Superior temporal gyrus (tissue), 1 donor: ENCODE measurements around the gene CFAP46.
"Not testable (repeated sequence)": the region's sequence is repeated elsewhere in the genome, so short reads cannot be mapped to it uniquely, and the experiment has no call there.

Source experiments
- DNase-seq: peaks from one replicate; pipeline ENCODE4 v3.0.0-alpha.2; 2016; ENCODE audit errors: extremely low spot score

Gene CFAP46

GRCh38 chr10:132944510-132944909 is 2.1 kb upstream of the CFAP46 start:
- no peak for DNase-seq

- no peak for DNase-seq
Measured at GRCh38 chr10:132943791-132944404, 1.5 kb upstream of the CFAP46 start.

GRCh38 chr10:132943058-132943790 is 854 bp upstream of the CFAP46 start:
- DNase-seq = no peak

- no peak for DNase-seq
Measured at GRCh38 chr10:132941640-132942051, 724 bp downstream of the CFAP46 start.

- DNase-seq = no peak
Measured at GRCh38 chr10:132940791-132941465, 1.4 kb downstream of the CFAP46 start.

DNA sequence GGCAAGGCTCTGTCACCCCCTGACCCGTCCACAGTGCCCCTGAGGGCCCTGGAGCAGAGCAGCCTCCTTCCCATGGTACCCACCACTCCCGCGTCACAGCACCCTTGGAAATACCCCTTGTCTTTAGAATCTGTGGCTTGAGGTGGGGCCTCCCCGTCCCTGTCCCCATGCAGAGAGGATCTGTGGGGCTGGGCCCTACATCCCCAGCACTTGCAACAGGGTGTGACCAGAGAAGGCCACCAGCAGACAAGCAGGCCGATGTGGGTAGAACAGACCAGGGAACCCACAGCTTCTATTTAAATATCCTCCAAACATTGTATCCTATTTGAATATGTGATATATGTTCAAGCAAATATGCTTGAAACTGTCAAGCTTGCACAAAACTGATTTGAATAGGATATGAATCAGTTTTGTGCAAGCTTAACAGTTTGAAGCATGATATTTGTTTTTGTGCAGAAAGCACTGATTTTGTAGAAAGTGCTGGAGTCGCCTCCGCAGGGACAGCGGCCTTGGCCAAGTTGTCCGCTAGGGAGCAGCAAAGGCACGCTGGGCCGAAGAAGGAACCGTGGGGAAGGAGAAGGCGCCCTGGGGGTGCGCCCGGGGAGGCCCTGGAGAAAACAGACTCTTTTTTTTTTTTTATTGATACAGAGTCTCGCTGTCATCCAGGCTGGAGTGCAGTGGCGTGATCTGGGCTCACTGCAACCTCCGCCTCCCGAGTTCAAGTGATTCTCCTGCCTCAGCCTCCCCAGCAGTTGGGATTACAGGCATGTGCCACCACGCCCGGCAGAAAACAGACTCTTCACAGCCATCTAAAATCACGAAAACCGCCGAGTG is 2.2 kb downstream of the CFAP46 start:
- DNase-seq = peak; percentile 79

GRCh38 chr10:132939378-132939955 is 2.9 kb downstream of the CFAP46 start:
- no peak for DNase-seq

GRCh38 chr10:132938472-132939339 is 3.7 kb downstream of the CFAP46 start:
- DNase-seq = no peak

GRCh38 chr10:132937861-132938260 is 4.5 kb downstream of the CFAP46 start:
- DNase-seq = no peak

DNA sequence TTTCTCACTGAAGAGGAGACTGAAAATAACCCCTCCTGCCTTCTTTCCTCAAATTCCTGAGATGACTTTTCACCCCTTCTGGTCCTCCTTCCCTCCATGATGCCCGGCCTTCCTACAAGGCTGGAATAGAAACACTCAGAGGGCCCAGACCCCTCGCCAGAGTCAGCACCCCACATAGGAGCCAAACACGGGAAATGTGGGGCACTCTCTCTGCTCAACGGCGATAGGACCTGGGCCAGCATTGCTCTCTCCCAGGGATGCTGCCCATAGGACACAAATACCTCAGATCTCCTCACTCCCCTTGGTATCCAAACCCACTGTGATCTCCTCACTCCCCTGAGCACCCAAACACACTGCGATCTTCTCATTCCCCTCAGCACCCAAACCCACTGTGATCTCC is 7.4 kb downstream of the CFAP46 start:
- no peak for DNase-seq

- DNase-seq = no peak
Measured at GRCh38 chr10:132933308-132934042, 8.9 kb downstream of the CFAP46 start.

DNA sequence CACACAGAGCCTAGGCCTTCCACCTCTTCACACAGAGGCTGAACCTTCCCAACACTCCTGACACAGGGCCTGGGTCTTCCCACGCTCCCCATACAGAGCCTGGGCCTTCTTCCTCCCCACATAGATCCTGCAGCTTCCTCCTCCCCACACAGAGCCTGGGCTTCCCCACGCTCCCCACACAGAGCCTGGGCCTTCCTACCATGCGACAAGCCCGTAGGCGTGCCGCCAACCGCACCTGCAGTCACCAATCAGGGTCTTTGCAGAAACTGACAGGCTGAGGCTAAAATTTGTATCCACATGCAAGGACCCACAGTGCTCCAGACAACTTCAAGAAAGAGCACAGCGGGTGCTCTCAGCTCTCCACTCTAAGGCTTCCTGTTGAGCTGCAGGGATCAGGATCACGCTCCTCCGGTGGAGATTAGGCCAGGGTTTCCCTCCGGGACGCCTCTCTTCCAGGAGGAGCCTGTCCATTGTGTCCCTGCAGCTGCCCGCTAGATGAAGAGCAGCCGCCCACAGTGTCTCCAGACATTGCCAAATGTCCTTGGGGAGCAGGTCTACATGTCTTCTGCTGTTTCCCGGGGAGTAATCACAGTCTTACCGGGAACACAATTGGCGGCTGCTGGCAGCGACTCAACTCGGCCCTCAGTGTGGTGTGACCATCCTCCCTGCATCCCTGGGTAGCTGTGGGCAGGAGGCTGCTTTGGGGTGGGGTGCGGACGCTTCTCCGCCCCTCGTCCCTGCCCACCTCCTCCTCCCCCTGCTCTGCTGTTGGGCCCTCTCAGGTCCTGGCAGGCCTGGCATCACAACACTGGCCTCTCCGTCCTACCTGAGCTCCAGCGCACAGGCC is 9.7 kb downstream of the CFAP46 start:
- no peak for DNase-seq

DNA sequence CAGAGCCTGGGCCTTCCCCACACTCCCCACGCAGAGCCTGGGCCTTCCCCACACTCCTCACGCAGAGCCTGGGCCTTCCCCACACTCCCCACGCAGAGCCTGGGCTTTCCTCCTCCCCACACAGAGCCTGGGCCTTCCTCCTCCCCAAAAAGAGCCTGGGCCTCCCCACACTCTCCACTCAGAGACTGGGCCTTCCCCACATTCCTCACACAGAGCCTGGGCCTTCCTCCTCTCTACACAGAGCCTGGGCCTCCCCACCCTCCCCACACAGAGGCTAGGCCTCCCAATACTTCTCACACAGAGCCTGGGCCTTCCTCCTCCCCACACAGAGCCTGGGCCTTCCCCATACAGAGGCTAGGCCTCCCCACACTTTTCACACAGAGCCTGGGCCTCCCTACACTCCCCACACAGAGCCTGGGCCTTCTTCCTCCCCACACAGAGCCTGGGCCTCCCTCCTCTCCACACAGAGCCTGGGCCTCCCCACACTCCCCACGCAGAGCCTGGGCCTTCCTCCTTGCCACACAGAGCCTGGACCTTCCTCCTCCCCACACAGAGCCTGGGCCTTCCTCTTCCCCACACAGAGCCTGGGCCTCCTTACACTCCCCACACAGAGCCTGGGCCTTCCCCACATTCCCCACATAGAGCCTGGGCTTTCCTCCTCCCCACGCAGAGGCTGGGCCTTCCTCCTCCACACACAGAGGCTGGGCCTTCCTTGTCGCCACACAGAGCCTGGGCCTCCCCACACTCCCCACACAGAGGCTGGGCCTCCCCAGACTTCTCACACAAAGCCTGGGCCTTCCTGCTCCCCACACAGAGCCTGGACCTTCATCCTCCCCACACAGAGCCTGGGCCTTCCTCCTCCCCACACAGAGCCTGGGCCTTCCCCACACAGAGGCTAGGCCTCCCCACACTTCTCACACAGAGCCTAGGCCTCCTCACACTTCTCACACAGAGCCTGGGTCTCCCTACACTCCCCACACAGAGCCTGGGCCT is 10.8 kb downstream of the CFAP46 start:
- DNase-seq = not testable (repeated sequence)

- DNase-seq = not testable (repeated sequence)
Measured at GRCh38 chr10:132930701-132931100, 11.7 kb downstream of the CFAP46 start.

DNA sequence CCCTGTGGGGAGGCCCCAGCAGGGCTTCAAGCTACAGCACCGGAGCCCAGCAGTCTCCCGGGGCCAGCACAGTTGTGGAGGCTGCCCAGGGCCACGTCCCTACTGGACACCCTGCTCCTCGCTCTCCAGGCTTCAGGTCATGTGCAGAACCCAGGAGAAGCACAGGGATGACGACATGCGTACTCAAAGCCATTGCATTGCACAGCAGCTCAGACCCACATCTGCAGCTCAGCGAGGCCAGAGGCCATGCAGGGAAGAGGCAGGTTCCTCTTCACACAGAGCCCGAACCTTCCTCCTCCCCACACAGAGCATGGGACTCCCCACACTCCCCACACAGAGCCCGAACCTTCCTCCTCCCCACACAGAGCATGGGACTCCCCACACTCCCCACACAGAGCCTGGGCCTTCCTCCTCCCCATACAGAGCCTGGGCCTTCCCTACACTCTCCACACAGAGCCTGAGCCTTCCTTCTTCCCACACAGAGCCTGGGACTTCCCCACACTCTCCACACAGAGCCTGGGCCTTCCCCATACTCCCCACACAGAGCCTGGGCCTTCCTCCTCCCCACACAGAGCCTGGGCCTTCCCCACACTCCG is 12.3 kb downstream of the CFAP46 start:
- no peak for DNase-seq

- DNase-seq = no peak
Measured at GRCh38 chr10:132929480-132929879, 12.9 kb downstream of the CFAP46 start.

- DNase-seq = no peak
Measured at GRCh38 chr10:132928261-132928660, 14.1 kb downstream of the CFAP46 start.
